HCT116 (cell line): ENCODE results near the gene VAV1. TPM values are rescaled to one million over a fixed set of nuclear protein-coding genes. Genes with fewer than 3 reads are reported as not detected.

Experiments
- ATAC-seq: fragments of 200-7000 bp; cut with Tn5 transposase; 2 replicates; pipeline ENCODE4 v1.9.1; 2020; ENCODE audit warnings: mild to moderate bottlenecking, moderate library complexity
- BruUV-seq: library from RNA; stranded (reverse); fragments of 400-500 nt; replicated peaks from 2 replicates; lab custom pipeline; 2021; lab: Mats Ljungman, UMichigan
- CTCF ChIA-PET: fragments of 300-600 bp; sonication (Branson Sonifier 250); formaldehyde crosslinking; loops from one replicate; lab custom pipeline; 2021; ENCODE audit warnings: antibody characterized with exemption; lab: Charles Lee
- POLR2A ChIA-PET: fragments of 300-600, 350-600 bp; sonication (Branson Sonifier 250); formaldehyde crosslinking; loops from one replicate; lab custom pipeline; 2021; ENCODE audit warnings: antibody characterized with exemption; lab: Charles Lee
- RAD21 ChIA-PET, 2 experiments: fragments of 300-600 bp; sonication (Branson Sonifier 250); formaldehyde crosslinking; loops; one replicate each; lab custom pipeline; 2023; ENCODE audit warnings: low total read pairs in 2 of 2; ENCODE audit not compliant: uncharacterized antibody in 2 of 2, unreplicated experiment in 2 of 2, low non-redundant PET in 1 of 2; lab: Charles Lee
- DNase-seq: peaks from one replicate; pipeline ENCODE4 v3.0.0-alpha.2; 2010; ENCODE audit warnings: low read depth, low spot score
- H2AFZ ChIP-seq: fragments of 200-600 bp; shearing (Covaris generic), sonication (generic); 2 replicates; pipeline ENCODE4 v1.6.1; 2017; ENCODE audit warnings: low read depth, mixed run types, mixed read lengths, antibody characterized with exemption, low read length; ENCODE audit not compliant: poor library complexity, severe bottlenecking
- H3K27ac ChIP-seq: 2 replicates; pipeline ENCODE4 v1.5.1; 2012; ENCODE audit warnings: low read depth, low read length
- H3K27me3 ChIP-seq: fragments of 200-600 bp; sonication (generic); 2 replicates; pipeline ENCODE4 v1.6.1; 2016; ENCODE audit warnings: mixed run types, low read length, mixed read lengths; ENCODE audit not compliant: insufficient read depth
- H3K36me3 ChIP-seq, 2 experiments: fragments of 200-500 bp in 1 of 2; fragments of 200-600 bp in 1 of 2; sonication (Bioruptor generic) in 1 of 2; sonication (generic) in 1 of 2; 2 replicates each; pipeline versions ENCODE4 v1.5.1 to v1.6.1; 2014 to 2016; ENCODE audit warnings: low read length in 2 of 2, inconsistent platforms in 1 of 2, mixed read lengths in 1 of 2, mixed run types in 1 of 2; ENCODE audit not compliant: insufficient read depth in 2 of 2, control insufficient read depth in 1 of 2
- H3K4me1 ChIP-seq, 2 experiments: fragments of 200-600 bp in 1 of 2; sonication (generic) in 1 of 2; 2 replicates each; pipeline versions ENCODE4 v1.5.1 to v1.6.1; 2012 to 2017; ENCODE audit warnings: low read length in 2 of 2, inconsistent platforms in 1 of 2, mild to moderate bottlenecking in 1 of 2, mixed read lengths in 1 of 2, mixed run types in 1 of 2, moderate library complexity in 1 of 2; ENCODE audit not compliant: insufficient read depth in 2 of 2, control insufficient read depth in 1 of 2
- H3K4me2 ChIP-seq: fragments of 200-600 bp; sonication (generic); 2 replicates; pipeline ENCODE4 v1.6.1; 2017; ENCODE audit warnings: mixed run types, low read length, mixed read lengths
- H3K4me3 ChIP-seq, 2 experiments: fragments of 200-600 bp in 1 of 2; sonication (generic) in 1 of 2; replicated peaks in 1 of 2; 2 replicates each; pipeline ENCODE4 v1.5.1; 2011 to 2016; ENCODE audit warnings: low read length in 2 of 2, control low read depth in 1 of 2, low read depth in 1 of 2, mild to moderate bottlenecking in 1 of 2, mixed read lengths in 1 of 2, mixed run types in 1 of 2
- H3K79me2 ChIP-seq: fragments of 200-600 bp; sonication (generic); 2 replicates; pipeline ENCODE4 v1.6.1; 2017; ENCODE audit warnings: mild to moderate bottlenecking, mixed run types, low read length, moderate library complexity, mixed read lengths; ENCODE audit not compliant: insufficient read depth
- H3K9ac ChIP-seq: fragments of 200-600 bp; sonication (generic); 2 replicates; pipeline ENCODE4 v1.6.1; 2016; ENCODE audit warnings: low read length, mixed read lengths
- H3K9me2 ChIP-seq: fragments of 200-600 bp; sonication (generic), shearing (Covaris generic); 2 replicates; pipeline ENCODE4 v1.6.1; 2017; ENCODE audit warnings: mixed run types, mild to moderate bottlenecking, moderate library complexity; ENCODE audit not compliant: insufficient read depth
- H3K9me3 ChIP-seq, 2 experiments: fragments of 200-500 bp in 1 of 2; fragments of 200-600 bp in 1 of 2; sonication (Bioruptor generic) in 1 of 2; sonication (generic) in 1 of 2; 2 replicates each; pipeline ENCODE4 v1.6.1; 2014 to 2017; ENCODE audit warnings: low read length in 2 of 2, mixed read lengths in 2 of 2, inconsistent platforms in 1 of 2, low read depth in 1 of 2, mild to moderate bottlenecking in 1 of 2, mixed run types in 1 of 2, moderate library complexity in 1 of 2; ENCODE audit not compliant: control insufficient read depth in 1 of 2, insufficient read depth in 1 of 2
- H4K20me1 ChIP-seq: fragments of 200-600 bp; sonication (generic), shearing (Covaris generic); 2 replicates; pipeline ENCODE4 v1.6.1; 2017; ENCODE audit warnings: mixed run types, mild to moderate bottlenecking, moderate library complexity; ENCODE audit not compliant: insufficient read depth
- ATF3 ChIP-seq: IDR thresholded peaks from 2 replicates; pipeline ENCODE4 v1.6.1; 2012
- CBX3 ChIP-seq: IDR thresholded peaks from 2 replicates; pipeline ENCODE4 v1.6.1; 2012; ENCODE audit warnings: low read depth
- CEBPB ChIP-seq: IDR thresholded peaks from 2 replicates; pipeline ENCODE4 v1.6.1; 2012; ENCODE audit warnings: low read depth
- CTCF ChIP-seq, 3 experiments: fragments of 200-600 bp in 1 of 3; sonication (generic) in 1 of 3; IDR thresholded peaks in 2 of 3; conservative IDR thresholded peaks in 1 of 3; 2 replicates each; pipeline ENCODE4 v1.5.1; 2012 to 2017; ENCODE audit warnings: low read depth in 2 of 3, low read length in 2 of 3, antibody characterized with exemption in 1 of 3, borderline replicate concordance in 1 of 3, control low read depth in 1 of 3, mild to moderate bottlenecking in 1 of 3, mixed read lengths in 1 of 3, mixed run types in 1 of 3, moderate library complexity in 1 of 3; ENCODE audit not compliant: insufficient read depth in 1 of 3
- ELF1 ChIP-seq: IDR thresholded peaks from 2 replicates; pipeline ENCODE4 v1.6.1; 2012; ENCODE audit warnings: low read depth, borderline replicate concordance
- EZH2 ChIP-seq: fragments of 200-600 bp; sonication (generic); IDR thresholded peaks from 2 replicates; pipeline ENCODE4 v1.6.1; 2017; ENCODE audit warnings: antibody characterized with exemption, mixed run types
- JUND ChIP-seq: IDR thresholded peaks from 2 replicates; pipeline ENCODE4 v1.6.1; 2012
- MAX ChIP-seq: IDR thresholded peaks from 2 replicates; pipeline ENCODE4 v1.6.1; 2012
- POLR2AphosphoS5 ChIP-seq: IDR thresholded peaks from 2 replicates; pipeline ENCODE4 v1.6.1; 2011; ENCODE audit warnings: mild to moderate bottlenecking, low read depth, low read length, moderate library complexity
- RAD21 ChIP-seq: IDR thresholded peaks from 2 replicates; pipeline ENCODE4 v1.6.1; 2012; ENCODE audit warnings: low read depth, mild to moderate bottlenecking
- SP1 ChIP-seq: IDR thresholded peaks from 2 replicates; pipeline ENCODE4 v1.6.1; 2012; ENCODE audit warnings: low read depth
- SRF ChIP-seq: IDR thresholded peaks from 2 replicates; pipeline ENCODE4 v1.6.1; 2012; ENCODE audit warnings: low read depth
- TCF7L2 ChIP-seq: IDR thresholded peaks from 2 replicates; pipeline ENCODE4 v1.7.0; 2011; ENCODE audit warnings: borderline replicate concordance, inconsistent platforms; ENCODE audit not compliant: insufficient read depth, insufficient read length; ENCODE audit errors: extremely low read depth
- YY1 ChIP-seq: IDR thresholded peaks from 2 replicates; pipeline ENCODE4 v1.6.1; 2011; ENCODE audit warnings: low read length, low read depth, moderate library complexity, mild to moderate bottlenecking; ENCODE audit not compliant: insufficient replicate concordance; ENCODE audit errors: extremely low read depth
- ZFX ChIP-seq: fragments of 450-650 bp; IDR thresholded peaks from 2 replicates; pipeline ENCODE4 v1.6.1; 2017
- ZNF274 ChIP-seq: fragments of 200-500 bp; sonication (Bioruptor generic); IDR thresholded peaks from 2 replicates; pipeline ENCODE4 v1.6.1; 2014; ENCODE audit warnings: mild to moderate bottlenecking, low read depth, low read length, inconsistent platforms
- intact Hi-C: fragments of 100-400 bp; cut with micrococcal nuclease; formaldehyde crosslinking; loops from 2 replicates; pipeline ENCODE4 v1.10.0; 2022
- total RNA-seq: library from RNA; stranded (reverse); gene quantifications from one replicate; pipeline ENCODE4 v1.2.1, GENCODE V29; 2021; ENCODE audit not compliant: unreplicated experiment

The VAV1 gene
- total RNA-seq, 1 experiment from 2014 or later = 20.6 TPM

- no peak for ATAC-seq
- Histone ChIP-seq H4K20me1 (no peaks in the 10 kb centered on the region), H3K9me2 (no peaks in the 10 kb centered on the region), H3K4me3 (no peak within 1 kb of the TSS), H3K79me2 (no peaks in the 10 kb centered on the region), H3K27ac (no peak within 1 kb of the TSS), H3K9ac (no peak within 1 kb of the TSS), H2AFZ (no peak within 1 kb of the TSS), H3K4me1 (no peaks in the 10 kb centered on the region), H3K4me2 (no peak within 1 kb of the TSS), H3K9me3 (no peaks in the 10 kb centered on the region), H3K27me3 (peaks cover 17% of the 10 kb centered on the region), H3K36me3 (no peaks in the 10 kb centered on the region)
- no TSS peak for BruUV-seq
- TF ChIP-seq ELF1 (no peak), CBX3 (no peak), ZFX (no peak), CEBPB (no peak), YY1 (no peak), EZH2 (no peak), RAD21 (no peak), MAX (no peak), CTCF (IDR thresholded peaks at IDR 0.05 in 2 of 3, conservative IDR thresholded peaks at IDR 0.05 in 1 of 3; ENCODE audit: borderline replicate concordance in 1 of 3, insufficient read depth in 1 of 3, low read depth in 2 of 3, low read length in 2 of 3) (no peak), JUND (no peak), SP1 (no peak), POLR2AphosphoS5 (no peak), ZNF274 (no peak), ATF3 (no peak), SRF (no peak), TCF7L2 (no peak)
- POLR2A ChIA-PET = no interaction called here
- CTCF ChIA-PET = no interaction called here
- RAD21 ChIA-PET = no interaction called here
- no peak for DNase-seq
- intact Hi-C loops = no loop called here
Observed at GRCh38 chr19:6887316-6887715, 114.8 kb downstream of the VAV1 start, which contains the start of gene ADGRE1. Gene ADGRE1, plus strand, starts transcription at chr19:6887579. Its CDS starts 30 bp downstream, at chr19:6887609.
